Colonic mucosa (tissue), 4 donors: Measurements from ENCODE around the gene WFIKKN2. TPM values are rescaled to one million over a fixed set of nuclear protein-coding genes. Genes with fewer than 3 reads are reported as not detected.

Experiments
- DNase-seq: peaks from one replicate; pipeline ENCODE4 v3.0.0-alpha.2; 2020
- H3K27ac ChIP-seq: fragments of 200-600 bp; one replicate; pipeline ENCODE4 v1.8.0; 2021
- H3K27me3 ChIP-seq: fragments of 200-600 bp; one replicate; pipeline ENCODE4 v1.8.0; 2021
- H3K36me3 ChIP-seq: fragments of 200-600 bp; one replicate; pipeline ENCODE4 v1.8.0; 2021
- H3K4me1 ChIP-seq: fragments of 200-600 bp; one replicate; pipeline ENCODE4 v1.8.0; 2021; ENCODE audit warnings: mild to moderate bottlenecking
- H3K4me3 ChIP-seq: fragments of 200-600 bp; one replicate; pipeline ENCODE4 v1.8.0; 2021
- H3K9ac ChIP-seq, 2 donors: one replicate each; pipeline ENCODE4 v1.7.0; 2013; ENCODE audit warnings: control low read depth in 2 of 2, low read depth in 2 of 2, low read length in 2 of 2
- H3K9me3 ChIP-seq: fragments of 200-600 bp; one replicate; pipeline ENCODE4 v1.8.0; 2021
- CTCF ChIP-seq: fragments of 200-600 bp; IDR thresholded peaks from one replicate; pipeline ENCODE4 v1.8.0; 2022; ENCODE audit warnings: antibody characterized with exemption, mild to moderate bottlenecking
- intact Hi-C: fragments of 100-400 bp; cut with DNase I; formaldehyde crosslinking; loops from one replicate; pipeline ENCODE4 v1.14.1; 2022
- total RNA-seq, 2 donors: library from RNA; stranded (reverse); fragmentation: NEBNext Ultra II Directional in 1 of 2; extraction: Animal tissue kit (Norgen Biotek cat#: 25700) in 1 of 2; gene quantifications; one replicate each; pipeline ENCODE4 v1.2.1, GENCODE V29; 2021
- donor health status: healthy.
- donor health status: DM: no; HTN: no; CAD: no.
- donor health status: DM: no; HTN: no; CAD: no.

WFIKKN2 gene
- total RNA-seq: under 1 TPM; 0.10 to 0.13 TPM

DNA sequence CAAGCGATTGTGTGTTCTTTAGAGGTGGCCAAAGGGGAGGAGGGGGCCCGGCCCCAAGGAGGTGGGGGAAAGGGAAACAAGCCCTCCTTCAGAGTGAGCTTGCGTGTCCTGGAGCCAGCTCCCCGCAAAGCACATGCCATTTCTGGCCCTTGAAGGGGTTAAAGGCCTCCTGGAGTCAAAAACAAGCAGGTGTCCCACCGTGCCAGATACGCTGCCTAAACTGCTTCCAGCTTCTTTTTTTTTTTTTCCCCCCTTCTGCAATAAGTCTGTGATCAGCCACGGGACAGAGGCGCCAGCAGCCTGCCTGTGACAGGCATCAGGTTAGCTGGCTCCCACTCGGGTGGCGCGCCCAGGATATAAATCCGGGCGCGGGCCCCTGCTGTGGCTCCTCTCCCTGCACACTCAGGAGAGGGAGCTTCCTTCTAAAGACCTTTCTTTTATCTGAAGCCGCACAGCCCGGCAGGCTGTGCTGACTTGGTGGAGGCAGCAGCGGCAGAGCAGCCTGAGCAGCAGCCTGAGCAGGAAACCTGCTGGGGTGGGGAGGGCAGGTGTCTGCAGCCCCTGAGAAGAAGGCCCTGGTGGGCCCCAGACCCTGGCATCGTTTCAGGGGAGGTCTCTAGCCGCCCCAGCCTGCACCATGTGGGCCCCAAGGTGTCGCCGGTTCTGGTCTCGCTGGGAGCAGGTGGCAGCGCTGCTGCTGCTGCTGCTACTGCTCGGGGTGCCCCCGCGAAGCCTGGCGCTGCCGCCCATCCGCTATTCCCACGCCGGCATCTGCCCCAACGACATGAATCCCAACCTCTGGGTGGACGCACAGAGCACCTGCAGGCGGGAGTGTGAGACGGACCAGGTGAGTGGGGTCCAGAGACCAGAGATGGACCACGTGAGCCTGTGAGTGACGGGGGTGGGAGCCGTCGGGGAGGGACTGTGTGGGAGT lies at the start of gene WFIKKN2:
Gene WFIKKN2 (plus strand): TSS at position 286 of the 934 bp plus-strand sequence. CDS start 352 bp downstream, at position 638.
- no peak for DNase-seq
- Histone ChIP-seq H3K27ac (no peak within 1 kb of the TSS), H3K4me3 (peak within 1 kb of the TSS; percentile 12), H3K4me1 (no peaks in the 10 kb centered on the region), H3K9ac (peak within 1 kb of the TSS; percentile 39 to 61), H3K27me3 (no peaks in the 10 kb centered on the region), H3K9me3 (no peaks in the 10 kb centered on the region), H3K36me3 (no peaks in the 10 kb centered on the region)
- no peak for TF ChIP-seq CTCF
- intact Hi-C loops: no loop called here

DNA sequence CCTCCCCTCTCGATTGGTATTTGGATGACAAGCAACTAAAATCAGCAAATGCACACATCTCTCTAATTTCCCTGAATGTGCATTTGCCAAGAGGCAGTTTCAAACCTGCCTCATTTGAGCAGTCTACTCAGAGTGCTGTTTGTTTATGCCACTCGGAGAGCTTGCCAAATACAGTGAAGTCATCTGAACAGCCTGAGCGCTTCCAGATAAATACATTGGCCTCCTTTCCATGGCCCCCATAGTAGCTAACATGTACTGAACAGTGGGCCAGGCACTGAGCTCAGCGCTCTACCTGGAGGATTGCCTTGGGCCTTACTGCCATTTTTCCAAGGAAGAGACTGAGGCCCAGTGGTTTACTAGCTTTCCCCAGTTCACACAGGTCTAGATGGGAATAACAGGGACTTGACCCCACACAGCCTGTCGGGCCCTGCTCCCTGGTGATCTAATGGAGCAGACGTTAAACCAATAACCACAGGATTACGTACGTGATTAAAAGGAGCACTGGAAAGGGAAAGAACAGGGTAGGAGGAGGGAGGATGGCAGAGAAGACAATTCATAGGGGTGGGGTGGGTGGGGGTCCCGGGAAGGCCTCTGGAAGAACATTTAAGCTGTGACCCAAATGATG lies 49.3 kb upstream of the WFIKKN2 start:
- Histone ChIP-seq H3K4me3 (no peak overlapping the region), H3K27ac (no peak overlapping the region), H3K9me3 (no peaks in the 10 kb centered on the region), H3K36me3 (no peaks in the 10 kb centered on the region), H3K27me3 (no peaks in the 10 kb centered on the region), H3K4me1 (no peaks in the 10 kb centered on the region), H3K9ac (no peak overlapping the region)
- no peak for DNase-seq
- intact Hi-C loops: loop anchor here (2.0 to 10.0 kb wide), 2 partner anchors 57 to 169 kb away; no protein-coding TSS in a partner anchor
- no peak for TF ChIP-seq CTCF

DNA sequence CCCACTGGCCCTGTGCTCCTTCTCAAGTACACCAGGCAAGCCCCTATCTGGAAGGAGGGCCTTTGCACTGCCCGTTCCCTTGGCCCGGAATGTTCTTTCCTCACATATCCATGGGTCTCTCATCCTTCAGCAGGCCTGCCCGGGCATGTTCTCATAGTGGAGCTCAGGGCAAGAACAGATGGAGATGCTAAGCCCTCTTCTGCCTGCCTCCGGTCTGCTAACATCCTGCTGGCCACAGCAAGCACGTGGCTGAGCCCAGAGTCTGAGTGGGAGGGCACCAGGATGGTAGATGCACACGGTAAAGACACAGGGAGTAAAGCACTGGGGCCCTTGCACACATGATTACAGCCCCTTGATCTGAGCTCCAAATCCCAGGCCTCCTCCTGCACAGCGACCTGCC lies 48.3 kb upstream of the WFIKKN2 start:
- H3K4me1 ChIP-seq: no peaks in the 10 kb centered on the region
- no peaks in the 10 kb centered on the region for H3K36me3 ChIP-seq
- H3K4me3 ChIP-seq: no peak overlapping the region
- no peaks in the 10 kb centered on the region for H3K9me3 ChIP-seq
- intact Hi-C loops: loop anchor here (10.0 kb wide), 1 partner anchor 168 kb away; no protein-coding TSS in a partner anchor
- TF ChIP-seq CTCF: no peak
- DNase-seq: no peak
- H3K27ac ChIP-seq: no peak overlapping the region
- H3K27me3 ChIP-seq: no peaks in the 10 kb centered on the region
- no peak overlapping the region for H3K9ac ChIP-seq

GRCh38 chr17:50790618-50791017 lies 44.8 kb upstream of the WFIKKN2 start:
- Histone ChIP-seq H3K27ac (no peak overlapping the region), H3K36me3 (no peaks in the 10 kb centered on the region), H3K4me1 (no peaks in the 10 kb centered on the region), H3K27me3 (no peaks in the 10 kb centered on the region), H3K4me3 (no peak overlapping the region), H3K9me3 (no peaks in the 10 kb centered on the region), H3K9ac (no peak overlapping the region)
- intact Hi-C loops: no loop called here
- DNase-seq: no peak
- no peak for TF ChIP-seq CTCF

GRCh38 chr17:50792132-50792531 lies 43.3 kb upstream of the WFIKKN2 start:
- no peak overlapping the region for H3K27ac ChIP-seq
- H3K4me3 ChIP-seq: no peak overlapping the region
- no peaks in the 10 kb centered on the region for H3K4me1 ChIP-seq
- H3K9ac ChIP-seq: no peak overlapping the region
- no peaks in the 10 kb centered on the region for H3K9me3 ChIP-seq
- DNase-seq: no peak
- H3K27me3 ChIP-seq: no peaks in the 10 kb centered on the region
- no peaks in the 10 kb centered on the region for H3K36me3 ChIP-seq
- intact Hi-C loops: no loop called here
- TF ChIP-seq CTCF: no peak
